Activated T-helper 17 cell treated with anti-CD3 and anti-CD28 coated beads, Interleukin-2, amount 50 U/mL, for 72 hours (primary cell): ENCODE measurements around the gene C3orf18. TPM values are rescaled to one million over a fixed set of nuclear protein-coding genes. Genes with fewer than 3 reads are reported as not detected.
A peak's percentile ranks its signal among the peaks of the same experiment; 100 is the strongest.

Source experiments
- ATAC-seq: fragments of 150-1000 bp; cut with Tn5 transposase; replicated peaks from 2 replicates; pipeline ENCODE4 v1.10.0; 2021; ENCODE audit warnings: mild to moderate bottlenecking, moderate library complexity
- H3K27ac Mint-ChIP-seq: one replicate; pipeline ENCODE4 v1.8.0; 2022; ENCODE audit warnings: mixed read lengths
- H3K27me3 Mint-ChIP-seq: one replicate; pipeline ENCODE4 v1.8.0; 2022; ENCODE audit warnings: mixed read lengths
- H3K36me3 Mint-ChIP-seq: one replicate; pipeline ENCODE4 v1.8.0; 2022; ENCODE audit warnings: low read depth, mild to moderate bottlenecking, mixed read lengths
- H3K4me1 Mint-ChIP-seq: one replicate; pipeline ENCODE4 v1.8.0; 2022; ENCODE audit warnings: mixed read lengths
- H3K4me3 Mint-ChIP-seq: one replicate; pipeline ENCODE4 v1.8.0; 2022; ENCODE audit warnings: mild to moderate bottlenecking, mixed read lengths
- H3K9me3 Mint-ChIP-seq: one replicate; pipeline ENCODE4 v1.8.0; 2022; ENCODE audit warnings: mixed read lengths
- total RNA-seq, 2 donors: library from RNA; stranded (reverse); gene quantifications; one replicate each; pipeline ENCODE4 v1.2.3, GENCODE V29; 2022

The C3orf18 gene
- total RNA-seq, 2 donors from 2014 or later: 17.3 to 50.8 TPM

GRCh38 chr3:50607271-50608091, 39.9 kb upstream of the C3orf18 start:
- no peaks in the 10 kb centered on the region for H3K27me3 Mint-ChIP-seq
- peaks cover 34% of the 10 kb centered on the region for H3K4me1 Mint-ChIP-seq
- peaks cover 100% of the 10 kb centered on the region for H3K36me3 Mint-ChIP-seq
- H3K9me3 Mint-ChIP-seq: no peaks in the 10 kb centered on the region
- H3K27ac Mint-ChIP-seq: peak overlapping the region; percentile 100
- H3K4me3 Mint-ChIP-seq: peak overlapping the region; percentile 97
- ATAC-seq: peak; percentile 6

GRCh38 chr3:50606596-50606995, 39.0 kb upstream of the C3orf18 start:
- Mint-ChIP-seq H3K4me3 (peak overlapping the region; percentile 97), H3K9me3 (no peaks in the 10 kb centered on the region), H3K4me1 (peaks cover 43% of the 10 kb centered on the region), H3K36me3 (peaks cover 100% of the 10 kb centered on the region), H3K27ac (peak overlapping the region; percentile 100), H3K27me3 (no peaks in the 10 kb centered on the region)
- no peak for ATAC-seq

DNA sequence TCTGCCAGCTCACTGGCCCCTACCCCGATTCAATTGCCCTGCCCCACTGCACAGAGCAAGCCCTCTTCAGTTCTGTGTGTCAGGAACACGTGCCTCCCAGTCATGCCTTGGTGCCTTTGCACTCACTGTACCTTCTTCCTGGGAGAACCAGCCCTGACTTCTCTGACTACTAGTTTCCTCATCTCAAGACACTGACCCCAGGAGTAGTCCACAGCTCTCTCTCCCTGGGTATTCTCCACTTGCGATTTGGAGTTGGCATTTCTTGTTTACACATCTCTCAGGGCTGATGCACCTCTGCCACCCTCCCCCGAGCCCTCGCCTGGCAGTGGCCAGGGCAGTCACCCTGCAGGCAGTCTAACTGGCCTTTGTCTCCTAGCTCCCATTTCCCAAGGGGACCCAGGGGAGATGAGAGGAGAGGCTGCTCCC, 38.4 kb upstream of the C3orf18 start:
- Mint-ChIP-seq H3K27me3 (no peaks in the 10 kb centered on the region), H3K36me3 (peaks cover 100% of the 10 kb centered on the region), H3K27ac (peak overlapping the region; percentile 100), H3K4me3 (peak overlapping the region; percentile 97), H3K9me3 (no peaks in the 10 kb centered on the region), H3K4me1 (peaks cover 44% of the 10 kb centered on the region)
- no peak for ATAC-seq

DNA sequence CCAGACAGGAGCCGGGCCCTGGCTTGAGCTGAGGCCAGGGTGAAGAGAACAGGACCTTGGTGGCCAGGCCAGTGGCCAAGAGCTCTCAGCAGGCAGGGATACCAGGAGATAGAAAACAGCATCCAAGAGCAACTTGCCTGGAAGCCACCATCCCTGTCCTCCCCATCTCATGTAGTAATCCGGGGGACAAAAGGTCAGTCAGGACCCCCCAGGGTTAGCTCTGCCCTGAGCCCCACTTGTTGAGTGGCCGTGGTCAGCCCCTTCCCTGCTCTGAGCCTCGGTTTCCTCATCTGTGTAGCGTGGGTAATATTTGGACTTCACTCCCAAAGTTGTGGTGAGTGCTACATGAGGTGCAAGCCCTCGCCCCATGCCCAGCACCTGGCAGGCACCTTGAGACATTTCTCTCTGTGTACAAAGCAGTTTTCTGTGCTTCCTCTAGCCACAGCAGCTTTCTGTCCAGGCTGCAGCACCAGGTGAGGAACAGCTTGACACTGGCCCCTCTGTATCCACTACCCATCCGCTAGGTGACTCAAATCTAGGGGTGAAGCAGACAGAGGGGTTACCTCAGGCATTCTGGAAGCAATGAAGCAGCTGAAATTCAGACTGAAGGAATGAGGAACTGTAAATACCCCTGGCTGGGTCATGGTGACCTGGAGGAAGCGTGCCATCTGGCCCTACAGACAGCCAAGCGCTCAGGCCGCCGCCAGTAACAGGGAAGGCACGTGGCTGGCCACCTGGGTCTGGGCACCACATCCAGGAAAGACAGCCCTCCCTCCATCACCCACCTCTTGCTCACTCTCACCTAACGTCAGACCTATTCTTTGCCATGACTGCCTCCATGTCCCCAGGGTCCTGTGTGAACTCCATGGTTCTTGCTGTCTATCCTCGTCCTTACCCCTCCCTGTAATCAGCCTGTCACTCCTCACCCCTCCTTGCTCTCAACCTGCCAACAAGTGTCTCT, 37.4 kb upstream of the C3orf18 start:
- no peak for ATAC-seq
- peaks cover 47% of the 10 kb centered on the region for H3K4me1 Mint-ChIP-seq
- H3K9me3 Mint-ChIP-seq: no peaks in the 10 kb centered on the region
- H3K27me3 Mint-ChIP-seq: no peaks in the 10 kb centered on the region
- H3K36me3 Mint-ChIP-seq: peaks cover 99% of the 10 kb centered on the region
- peak overlapping the region; percentile 97 for H3K4me3 Mint-ChIP-seq
- H3K27ac Mint-ChIP-seq: peak overlapping the region; percentile 100

DNA sequence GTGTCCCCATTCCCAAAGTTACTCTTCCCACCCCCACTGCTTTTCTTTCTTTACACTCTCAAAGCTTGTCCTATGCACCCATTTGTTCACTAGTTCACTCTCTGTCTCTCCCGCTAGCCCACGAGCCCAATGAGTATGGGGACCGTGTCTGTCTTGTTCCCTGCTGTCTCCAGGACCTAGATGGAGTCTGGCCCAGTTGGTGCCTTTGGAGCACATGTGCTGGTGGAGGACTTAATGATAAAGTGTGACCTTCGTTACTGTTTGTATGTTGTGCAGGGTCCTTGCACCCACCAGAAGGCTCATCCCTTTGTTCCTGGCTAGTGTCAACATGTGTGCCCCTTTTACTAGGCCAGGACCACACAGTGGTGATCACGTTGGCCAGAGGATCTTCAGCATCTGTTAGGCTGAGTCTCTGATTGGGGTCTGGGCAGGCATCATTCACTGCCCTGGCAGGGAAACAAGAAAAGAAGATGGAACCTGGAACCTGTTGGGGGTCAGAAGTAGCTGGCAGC, 36.6 kb upstream of the C3orf18 start:
- no peaks in the 10 kb centered on the region for H3K27me3 Mint-ChIP-seq
- no peak for ATAC-seq

GRCh38 chr3:50603261-50604109, 35.9 kb upstream of the C3orf18 start:
- H3K36me3 Mint-ChIP-seq: peaks cover 98% of the 10 kb centered on the region

More for the DNA sequence above, 36.6 kb upstream of the C3orf18 start:
- H3K36me3 Mint-ChIP-seq: peaks cover 99% of the 10 kb centered on the region
- peak overlapping the region; percentile 100 for H3K27ac Mint-ChIP-seq
- peaks cover 54% of the 10 kb centered on the region for H3K4me1 Mint-ChIP-seq
- peak overlapping the region; percentile 97 for H3K4me3 Mint-ChIP-seq
- H3K9me3 Mint-ChIP-seq: no peaks in the 10 kb centered on the region

GRCh38 chr3:50602595-50603191, 35.1 kb upstream of the C3orf18 start:
- ATAC-seq: peak; percentile 2
- H3K27me3 Mint-ChIP-seq: no peaks in the 10 kb centered on the region
- peak overlapping the region; percentile 100 for H3K27ac Mint-ChIP-seq
- no peaks in the 10 kb centered on the region for H3K9me3 Mint-ChIP-seq
- H3K36me3 Mint-ChIP-seq: peaks cover 97% of the 10 kb centered on the region
- H3K4me3 Mint-ChIP-seq: peak overlapping the region; percentile 97
- peaks cover 63% of the 10 kb centered on the region for H3K4me1 Mint-ChIP-seq

More at GRCh38 chr3:50603261-50604109, 35.9 kb upstream of the C3orf18 start:
- Mint-ChIP-seq H3K27ac (peak overlapping the region; percentile 100), H3K4me1 (peaks cover 56% of the 10 kb centered on the region), H3K27me3 (no peaks in the 10 kb centered on the region), H3K4me3 (peak overlapping the region; percentile 97), H3K9me3 (no peaks in the 10 kb centered on the region)
- ATAC-seq: no peak

GRCh38 chr3:50600841-50601591, 33.5 kb upstream of the C3orf18 start:
- H3K36me3 Mint-ChIP-seq: peaks cover 81% of the 10 kb centered on the region
- ATAC-seq: peak; percentile 71
- H3K4me3 Mint-ChIP-seq: peak overlapping the region; percentile 97

DNA sequence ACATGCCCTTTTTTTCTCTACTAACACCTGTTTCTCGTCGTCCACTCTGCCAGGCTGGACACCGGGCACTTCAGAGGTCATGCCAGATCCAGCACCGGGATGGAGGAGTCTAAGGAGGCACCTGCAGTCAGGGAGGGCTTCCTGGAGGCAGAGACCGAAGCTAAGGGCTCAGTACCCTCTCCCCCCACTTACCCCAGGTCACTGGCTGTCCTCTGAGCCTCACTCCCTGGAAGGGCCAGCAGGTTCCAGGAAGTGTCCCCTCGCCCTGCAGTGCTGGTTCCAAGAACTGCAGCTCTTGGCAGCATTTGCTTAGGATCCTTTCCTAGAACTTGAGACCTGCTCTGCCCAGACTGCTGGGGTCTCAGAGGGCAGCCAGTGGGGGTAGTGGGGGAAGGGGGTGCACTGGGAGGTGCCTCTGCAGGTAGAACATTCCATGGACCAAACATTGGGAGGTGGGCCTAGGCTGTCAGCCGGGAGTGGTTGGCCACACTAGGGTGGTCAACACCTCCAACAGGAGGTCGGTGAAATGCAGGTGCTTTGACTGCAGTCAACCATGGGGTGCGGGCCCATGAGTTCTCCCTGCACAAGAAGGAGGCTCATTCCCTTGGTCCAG, 32.7 kb upstream of the C3orf18 start:
- Mint-ChIP-seq H3K36me3 (peaks cover 73% of the 10 kb centered on the region), H3K4me1 (peaks cover 54% of the 10 kb centered on the region), H3K9me3 (no peaks in the 10 kb centered on the region), H3K27ac (peak overlapping the region; percentile 100), H3K27me3 (no peaks in the 10 kb centered on the region), H3K4me3 (peak overlapping the region; percentile 97)
- no peak for ATAC-seq

More at GRCh38 chr3:50600841-50601591, 33.5 kb upstream of the C3orf18 start:
- H3K27me3 Mint-ChIP-seq: no peaks in the 10 kb centered on the region
- H3K27ac Mint-ChIP-seq: peak overlapping the region; percentile 100
- peaks cover 61% of the 10 kb centered on the region for H3K4me1 Mint-ChIP-seq
- H3K9me3 Mint-ChIP-seq: no peaks in the 10 kb centered on the region

DNA sequence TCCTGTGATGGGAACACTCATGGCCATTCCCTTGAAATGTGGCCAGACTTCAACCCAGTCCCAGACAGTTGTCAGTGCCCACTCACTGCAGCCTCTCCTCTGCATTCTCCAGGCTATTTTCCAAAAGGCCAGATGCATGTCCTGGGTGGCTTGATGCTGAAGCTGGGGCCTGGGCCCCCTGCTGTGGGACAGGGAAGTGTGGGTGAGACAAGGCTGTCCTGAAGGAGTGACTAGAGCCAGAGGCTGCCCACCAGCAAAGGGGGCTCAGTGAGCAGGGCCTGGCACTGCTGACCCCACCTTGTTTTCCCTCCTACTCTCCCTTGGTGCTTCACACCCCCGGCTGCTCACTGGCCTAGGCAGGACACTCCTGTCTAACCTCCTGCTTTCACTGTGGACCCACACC, 32.2 kb upstream of the C3orf18 start:
- ATAC-seq: no peak
- Mint-ChIP-seq H3K4me3 (peak overlapping the region; percentile 97), H3K27me3 (no peaks in the 10 kb centered on the region)

DNA sequence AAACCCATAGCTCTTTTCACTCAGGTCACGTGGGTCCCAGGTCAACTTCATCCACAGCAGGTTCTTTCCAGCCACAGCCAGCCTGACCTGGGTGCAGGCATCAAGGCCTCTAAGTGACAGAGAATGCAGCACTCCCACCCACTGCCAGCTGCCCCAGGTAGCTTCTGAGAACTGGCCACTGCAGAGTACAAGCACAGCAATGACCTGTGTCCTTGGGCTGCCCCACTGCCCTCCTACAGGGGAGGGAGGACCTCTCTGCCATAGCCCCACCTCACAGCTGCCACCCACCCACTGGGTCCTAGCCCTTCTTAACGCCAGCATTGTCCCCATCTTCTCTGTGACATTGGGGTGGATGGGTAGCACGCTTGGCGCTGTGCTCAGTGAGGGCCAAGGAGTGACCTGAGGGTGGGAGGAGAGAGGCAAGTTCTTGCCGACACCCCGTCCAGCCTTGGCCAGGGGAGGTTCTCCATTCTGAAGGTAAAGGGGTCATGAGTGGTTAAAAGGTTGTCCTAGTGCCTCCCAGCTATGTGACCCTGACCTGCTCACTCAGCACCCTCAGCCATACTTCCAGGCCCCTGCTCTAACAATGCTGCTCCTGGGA, 31.7 kb upstream of the C3orf18 start:
- ATAC-seq: no peak

More for the DNA sequence above, 32.2 kb upstream of the C3orf18 start:
- Mint-ChIP-seq H3K27ac (peak overlapping the region; percentile 100), H3K9me3 (no peaks in the 10 kb centered on the region), H3K4me1 (peaks cover 50% of the 10 kb centered on the region), H3K36me3 (peaks cover 73% of the 10 kb centered on the region)

DNA sequence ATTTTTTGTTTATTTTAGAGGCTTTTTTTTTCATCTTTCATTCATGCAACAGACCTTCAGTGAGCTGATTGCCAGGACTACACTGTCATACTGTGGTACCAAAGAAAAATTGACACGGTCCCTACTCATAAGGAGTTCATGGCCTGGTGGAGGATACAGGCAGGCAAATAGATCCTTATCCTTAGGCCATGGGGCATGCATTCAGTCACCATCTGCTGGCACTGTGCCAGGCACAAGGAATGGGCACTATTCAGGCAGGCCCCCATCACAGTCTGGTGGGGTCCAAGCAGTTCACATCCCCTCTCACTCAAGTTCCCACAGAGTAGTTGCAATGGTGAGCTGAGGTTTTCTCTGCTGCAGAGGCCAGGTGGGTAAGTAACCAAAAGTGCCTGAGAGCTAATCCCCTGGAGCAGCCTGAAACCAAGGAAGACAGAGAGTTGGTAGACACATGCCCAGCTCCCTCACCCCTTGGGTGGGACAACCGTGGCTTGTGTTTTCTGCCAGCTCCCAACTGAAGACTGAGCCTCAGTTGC, 26.8 kb upstream of the C3orf18 start:
- no peaks in the 10 kb centered on the region for H3K27me3 Mint-ChIP-seq
- H3K4me1 Mint-ChIP-seq: peaks cover 28% of the 10 kb centered on the region
- H3K27ac Mint-ChIP-seq: peak overlapping the region; percentile 97
- peaks cover 43% of the 10 kb centered on the region for H3K36me3 Mint-ChIP-seq
- H3K9me3 Mint-ChIP-seq: no peaks in the 10 kb centered on the region
- ATAC-seq: no peak
- peak overlapping the region; percentile 84 for H3K4me3 Mint-ChIP-seq

More for the DNA sequence above, 31.7 kb upstream of the C3orf18 start:
- H3K4me1 Mint-ChIP-seq: peaks cover 50% of the 10 kb centered on the region
- H3K27ac Mint-ChIP-seq: peak overlapping the region; percentile 100
- no peaks in the 10 kb centered on the region for H3K9me3 Mint-ChIP-seq
- H3K27me3 Mint-ChIP-seq: no peaks in the 10 kb centered on the region
- H3K4me3 Mint-ChIP-seq: peak overlapping the region; percentile 97
- peaks cover 69% of the 10 kb centered on the region for H3K36me3 Mint-ChIP-seq
